EH (cell line): Measurements from ENCODE around the gene RELL1.

Source experiments
- DNase-seq: peaks from one replicate; pipeline ENCODE4 v3.0.0-alpha.2; 2015; ENCODE audit warnings: low read depth

RELL1 gene

GRCh38 chr4:37599092-37599790, 86.9 kb downstream of the RELL1 start:
- no peak for DNase-seq

DNA sequence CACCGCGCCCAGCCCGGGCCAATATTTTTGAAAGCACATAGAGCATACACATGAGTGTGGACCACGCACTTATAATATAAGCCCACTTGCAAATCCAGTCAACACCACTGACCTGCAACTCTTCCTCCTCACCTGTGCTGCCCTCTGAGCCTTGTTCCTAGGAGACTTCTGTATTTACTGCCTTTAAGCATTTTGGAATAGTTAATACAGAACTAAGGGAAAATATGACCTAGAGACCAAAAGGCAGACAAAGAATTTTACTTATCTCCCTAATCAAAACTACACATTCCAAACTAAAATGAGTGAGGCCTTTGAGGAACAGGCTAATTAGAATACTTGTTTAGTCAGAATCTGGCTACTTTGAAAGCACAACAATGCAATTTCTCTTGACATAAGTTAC, 89.1 kb downstream of the RELL1 start:
- peak; percentile 31 for DNase-seq

DNA sequence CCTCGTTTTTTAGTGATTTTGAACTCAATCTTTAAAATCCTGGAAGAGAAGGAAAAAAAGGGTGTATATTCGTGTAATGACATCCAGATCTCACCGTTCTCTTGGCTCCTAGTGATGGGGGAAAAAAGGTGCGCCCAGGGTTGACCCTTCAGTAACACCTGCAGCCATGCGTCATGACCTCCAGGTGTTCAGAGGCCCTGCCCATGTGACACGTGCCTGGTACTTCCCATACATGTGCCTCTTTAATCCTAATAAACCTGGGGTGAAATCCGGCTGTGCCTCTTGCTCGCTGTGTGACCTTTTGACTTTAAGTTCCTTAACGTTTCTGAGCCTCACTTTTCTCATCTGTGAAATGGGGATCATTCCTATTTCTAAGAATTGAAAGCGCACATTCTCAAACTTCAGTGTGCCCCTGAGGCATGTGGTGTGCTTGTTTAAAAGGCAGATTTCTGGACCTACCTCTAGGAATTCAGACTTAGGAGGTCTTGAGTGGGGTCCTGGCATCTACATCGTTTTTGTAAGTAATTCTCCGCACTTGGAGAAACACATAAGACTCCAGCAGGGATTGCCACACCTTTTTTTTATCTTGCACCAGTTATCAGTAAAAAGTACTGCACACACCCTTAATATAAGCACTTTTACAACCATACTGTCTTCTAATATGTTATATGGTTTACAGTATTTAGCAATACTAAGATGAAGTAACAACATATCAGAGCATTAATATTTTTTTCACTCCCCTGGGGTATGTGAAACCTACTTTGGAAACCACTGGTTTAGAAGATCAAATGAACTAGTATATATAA, 90.1 kb downstream of the RELL1 start:
- no peak for DNase-seq

DNA sequence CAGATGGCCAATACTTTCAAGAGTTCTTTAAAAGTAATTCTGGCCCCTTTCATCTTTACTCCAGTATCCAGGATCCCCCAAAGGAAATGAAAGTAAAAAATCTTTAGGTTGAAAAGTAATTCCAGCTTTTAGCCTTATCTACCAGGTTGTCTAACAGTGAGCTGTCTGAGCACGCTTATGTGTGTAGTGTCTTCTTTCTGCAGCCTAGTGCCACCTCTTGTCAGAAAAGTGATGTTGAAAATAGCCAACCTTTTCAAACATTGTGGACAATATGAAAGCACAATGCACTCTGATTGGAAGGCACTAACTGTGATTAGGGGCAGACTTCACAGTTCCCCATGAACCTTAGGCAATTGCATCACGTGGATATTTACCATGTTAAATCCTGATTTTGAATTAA, 92.1 kb downstream of the RELL1 start:
- no peak for DNase-seq

DNA sequence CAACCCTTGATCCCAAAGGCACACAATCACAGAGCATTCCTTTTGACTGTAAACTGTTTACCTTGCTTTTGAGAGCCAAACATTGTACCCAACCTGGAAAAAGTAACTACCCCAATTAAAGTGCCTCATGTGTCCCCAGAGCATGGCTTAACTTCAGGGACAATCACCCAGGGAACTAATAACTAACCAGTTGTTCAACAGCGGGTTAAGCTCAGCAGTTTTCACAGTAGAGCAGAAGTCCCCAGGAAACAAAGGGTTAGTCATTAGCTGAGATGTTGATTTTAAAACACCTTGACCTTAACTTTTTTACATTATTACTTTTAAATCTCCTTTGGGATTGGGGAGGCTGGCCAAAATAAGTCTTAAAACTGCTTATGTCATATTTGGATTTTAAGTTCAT, 94.8 kb downstream of the RELL1 start:
- DNase-seq, result no peak

- no peak for DNase-seq
Observed at GRCh38 chr4:37590016-37590415, 96.2 kb downstream of the RELL1 start.

DNA sequence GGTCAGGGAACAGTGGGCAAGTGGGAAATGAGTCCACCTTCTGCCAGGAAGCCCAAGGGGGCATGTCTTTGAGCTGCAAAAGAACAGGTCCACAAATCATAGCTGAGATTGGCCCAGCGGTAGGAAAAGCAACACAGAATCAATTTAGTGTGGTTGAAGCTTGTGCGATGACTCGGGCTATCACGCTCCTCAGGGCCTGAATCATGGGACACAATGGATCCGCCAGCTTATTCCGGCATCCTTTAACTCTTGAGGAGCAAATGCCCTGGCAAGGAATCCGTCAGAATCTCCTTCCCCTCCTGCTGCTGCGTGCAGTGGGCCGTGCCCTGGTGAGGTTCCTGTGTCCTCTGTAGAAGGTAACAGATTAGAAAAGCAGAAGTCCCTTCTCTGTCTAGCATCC, 98.0 kb downstream of the RELL1 start:
- no peak for DNase-seq

DNA sequence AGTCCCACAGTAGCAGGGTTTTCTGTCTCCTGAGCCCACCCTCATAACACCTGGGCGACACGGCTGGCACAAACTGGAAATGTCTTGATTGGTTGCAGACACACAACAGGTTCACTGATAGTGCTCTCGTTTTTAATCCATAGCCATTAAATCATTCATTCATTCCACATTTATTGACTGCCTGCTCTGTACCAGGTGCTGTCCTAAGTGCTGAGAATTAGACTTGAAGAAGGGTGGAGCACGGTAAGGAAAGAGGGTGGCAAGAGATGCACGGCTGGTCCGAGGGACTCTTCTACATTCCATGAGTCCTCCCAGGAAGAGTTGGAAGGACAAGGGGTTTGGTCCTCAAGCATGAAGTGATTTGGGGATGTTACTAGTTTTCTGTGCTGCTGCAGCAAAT, 100.0 kb downstream of the RELL1 start:
- DNase-seq, result no peak

- DNase-seq, result no peak
Observed at GRCh38 chr4:37584493-37585060, 101.6 kb downstream of the RELL1 start.

- no peak for DNase-seq
Observed at GRCh38 chr4:37584071-37584470, 102.1 kb downstream of the RELL1 start.

DNA sequence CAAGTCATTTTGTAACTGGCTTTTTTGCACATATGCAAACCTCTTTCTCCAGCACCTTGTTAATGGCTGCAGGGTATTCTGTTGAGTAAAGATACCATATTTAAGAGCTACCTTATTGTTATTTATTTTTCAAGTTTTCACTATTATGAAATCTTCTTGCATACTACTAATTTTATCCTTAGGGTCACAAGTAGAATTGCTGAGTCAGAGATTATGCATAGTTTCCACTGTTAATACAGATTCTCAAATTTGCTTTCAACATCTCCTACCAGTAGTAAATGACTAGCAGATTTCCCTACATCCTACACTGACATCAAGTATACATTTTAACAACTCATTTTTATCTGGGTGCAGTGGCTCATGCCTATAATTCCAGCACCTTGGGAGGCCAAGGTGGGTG, 112.6 kb downstream of the RELL1 start:
- no peak for DNase-seq

- DNase-seq, result no peak
Observed at GRCh38 chr4:37568489-37568888, 117.7 kb downstream of the RELL1 start.

GRCh38 chr4:37567836-37568235, 118.3 kb downstream of the RELL1 start:
- DNase-seq, result no peak

DNA sequence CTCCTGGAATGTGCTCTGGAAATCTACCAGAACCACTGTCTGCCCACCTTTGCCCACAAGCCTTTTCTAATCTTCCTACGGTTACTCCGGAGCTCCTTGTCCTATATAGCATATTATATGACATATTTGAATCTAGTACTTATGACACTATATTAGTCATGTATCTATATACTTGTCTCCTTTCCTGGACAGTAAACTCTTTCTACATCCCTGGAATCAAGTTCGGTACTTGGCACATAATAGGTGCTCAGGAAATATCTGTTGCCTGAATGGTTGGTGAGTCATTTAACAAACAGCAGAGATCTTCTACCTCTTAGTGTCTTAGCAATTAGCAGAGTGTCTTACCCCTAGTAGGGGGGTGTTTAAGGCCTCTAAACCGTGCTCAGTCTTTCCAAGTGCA, 123.6 kb downstream of the RELL1 start:
- DNase-seq, result peak; percentile 18

DNA sequence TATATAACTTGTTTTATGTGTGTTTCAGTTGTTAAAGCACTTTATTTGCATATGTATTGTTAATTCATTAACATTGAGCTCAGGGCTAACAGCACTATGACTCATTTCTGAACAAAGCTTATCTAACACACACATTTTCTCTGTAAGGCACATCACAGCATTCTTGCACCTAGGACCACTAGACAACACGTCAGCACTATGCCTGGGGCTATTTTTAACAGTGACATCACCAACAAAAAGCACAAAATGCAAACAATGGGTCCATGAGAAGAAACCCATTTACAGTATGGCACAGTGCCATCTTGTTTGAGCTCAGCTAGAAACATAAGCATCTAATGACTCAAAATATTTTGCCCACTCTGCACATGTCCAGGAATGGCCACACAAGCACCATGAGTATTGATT, 124.4 kb downstream of the RELL1 start:
- DNase-seq, result peak; percentile 56

DNA sequence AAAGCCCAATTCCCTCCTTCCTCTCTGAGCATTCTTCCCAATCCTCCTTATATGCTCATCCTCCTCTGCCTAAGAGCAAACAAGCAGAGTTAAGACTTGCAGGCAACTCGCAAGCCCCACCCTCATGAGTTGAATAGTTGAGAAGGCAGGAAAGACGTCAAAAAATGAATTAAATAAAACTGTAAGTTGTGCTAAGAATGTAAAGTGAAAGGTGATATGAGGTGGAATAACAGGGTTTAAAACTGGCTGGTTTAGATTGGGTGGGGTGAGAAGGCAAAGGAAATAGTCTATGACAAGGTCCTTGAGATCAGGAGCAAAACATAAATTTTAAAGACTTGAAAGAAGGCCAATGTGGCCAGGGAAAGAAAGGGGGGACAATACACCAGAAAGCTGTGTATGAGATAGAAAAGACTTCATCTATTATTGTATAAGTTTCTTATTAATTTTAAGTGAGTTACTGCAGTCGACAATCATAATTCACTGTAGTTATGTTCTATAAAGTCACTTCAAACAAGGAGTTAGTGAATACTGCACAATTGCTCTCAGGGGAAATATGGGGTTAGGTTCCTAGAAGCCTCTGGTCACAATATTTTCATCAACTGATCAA, 124.9 kb downstream of the RELL1 start:
- DNase-seq, result no peak
